H1 (cell line): ENCODE data around the gene ELOA. TPM values are rescaled to one million over a fixed set of nuclear protein-coding genes. Genes with fewer than 3 reads are reported as not detected.

Experiments
- CTCF ChIA-PET: fragments of 300-600 bp; sonication (Branson Sonifier 250); formaldehyde crosslinking; loops from one replicate; lab custom pipeline; 2021; ENCODE audit not compliant: partially characterized antibody; lab: Charles Lee
- POLR2A ChIA-PET: fragments of 300-600 bp; sonication (Branson Sonifier 250); formaldehyde crosslinking; loops from one replicate; lab custom pipeline; 2021; ENCODE audit warnings: inconsistent platforms; ENCODE audit not compliant: partially characterized antibody; lab: Charles Lee
- DNase-seq, 2 experiments: peaks; one replicate each; pipeline versions ENCODE4 v3.0.0 to v3.0.0-alpha.2; 2010 to 2022; ENCODE audit warnings: low spot score in 2 of 2, low read depth in 1 of 2, mixed read lengths in 1 of 2
- FAIRE-seq: peaks from 2 replicates; lab custom pipeline; 2011; peaks lifted over from hg19 to GRCh38; lab: Jason Lieb, UNC
- H2AFZ ChIP-seq: 2 replicates; pipeline ENCODE4 v1.8.1; 2012; ENCODE audit warnings: low read length, inconsistent platforms
- H2AK5ac ChIP-seq: 2 replicates; pipeline ENCODE4 v1.6.1; 2013; ENCODE audit warnings: low read depth, low read length
- H2BK120ac ChIP-seq: replicated peaks from 2 replicates; pipeline ENCODE3; 2013; ENCODE audit warnings: low read depth, low read length, inconsistent platforms
- H2BK12ac ChIP-seq: 2 replicates; pipeline ENCODE4 v1.6.1; 2013; ENCODE audit warnings: low read depth, low read length
- H2BK15ac ChIP-seq: 2 replicates; pipeline ENCODE4 v1.6.1; 2013; ENCODE audit warnings: low read length
- H2BK20ac ChIP-seq: 2 replicates; pipeline ENCODE4 v1.6.1; 2013; ENCODE audit warnings: low read length
- H2BK5ac ChIP-seq: 2 replicates; pipeline ENCODE4 v1.6.1; 2013; ENCODE audit warnings: low read depth, low read length
- H3K14ac ChIP-seq: 2 replicates; pipeline ENCODE4 v1.6.1; 2013; ENCODE audit warnings: inconsistent platforms; ENCODE audit not compliant: insufficient read length
- H3K18ac ChIP-seq: 2 replicates; pipeline ENCODE4 v1.6.1; 2013; ENCODE audit warnings: low read length; ENCODE audit errors: extremely low read depth
- H3K23ac ChIP-seq: 2 replicates; pipeline ENCODE4 v1.6.1; 2013; ENCODE audit warnings: inconsistent platforms; ENCODE audit not compliant: insufficient read length
- H3K23me2 ChIP-seq: 2 replicates; pipeline ENCODE4 v1.6.1; 2013; ENCODE audit warnings: low read depth, low read length
- H3K27ac ChIP-seq: 2 replicates; pipeline ENCODE4 v1.6.1; 2011; ENCODE audit warnings: low read depth, low read length, inconsistent platforms
- H3K27me3 ChIP-seq, 4 experiments: replicated peaks in 1 of 4; 1 replicate in 1 of 4; 2 replicates in 3 of 4; pipeline versions ENCODE4 v1.6.1 to v1.8.1; 2011 to 2013; ENCODE audit warnings: low read length in 3 of 4, mild to moderate bottlenecking in 3 of 4, inconsistent platforms in 2 of 4, mixed read lengths in 2 of 4, moderate library complexity in 1 of 4; ENCODE audit not compliant: control insufficient read depth in 3 of 4, insufficient read depth in 3 of 4; ENCODE audit errors: extremely low read depth in 1 of 4
- H3K36me3 ChIP-seq, 4 experiments: 2 replicates each; pipeline versions ENCODE4 v1.6.1 to v1.8.1; 2011 to 2013; ENCODE audit warnings: mild to moderate bottlenecking in 4 of 4, low read length in 3 of 4, moderate library complexity in 2 of 4, control low read depth in 1 of 4, inconsistent platforms in 1 of 4; ENCODE audit not compliant: insufficient read depth in 4 of 4, control insufficient read depth in 2 of 4
- H3K4ac ChIP-seq: replicated peaks from 2 replicates; pipeline ENCODE3; 2013; ENCODE audit warnings: low read length, low read depth, mixed read lengths, inconsistent platforms; ENCODE audit not compliant: insufficient read length
- H3K4me1 ChIP-seq, 4 experiments: replicated peaks in 1 of 4; 1 replicate in 1 of 4; 2 replicates in 3 of 4; pipeline versions ENCODE4 v1.6.1 to v1.8.1; 2011 to 2013; ENCODE audit warnings: low read length in 3 of 4, inconsistent platforms in 2 of 4, mixed read lengths in 1 of 4; ENCODE audit not compliant: insufficient read depth in 4 of 4, control insufficient read depth in 3 of 4
- H3K4me2 ChIP-seq, 2 experiments: 2 replicates each; pipeline versions ENCODE4 v1.6.1 to v1.8.1; 2011 to 2013; ENCODE audit warnings: low read depth in 2 of 2, low read length in 2 of 2, control low read depth in 1 of 2, inconsistent platforms in 1 of 2, mild to moderate bottlenecking in 1 of 2; ENCODE audit not compliant: insufficient read depth in 1 of 2
- H3K4me3 ChIP-seq, 4 experiments: fragments of 200-600, 300-600 bp in 1 of 4; sonication (generic), shearing (Covaris generic), sonication (Bioruptor Twin) in 1 of 4; 2 replicates each; pipeline versions ENCODE4 v1.5.1 to v1.8.1; 2011 to 2016; ENCODE audit warnings: low read length in 4 of 4, low read depth in 3 of 4, control low read depth in 2 of 4, inconsistent platforms in 2 of 4, mild to moderate bottlenecking in 2 of 4, mixed read lengths in 1 of 4, moderate library complexity in 1 of 4; ENCODE audit not compliant: insufficient read depth in 2 of 4; ENCODE audit errors: extremely low read depth in 1 of 4
- H3K56ac ChIP-seq: replicated peaks from 2 replicates; pipeline ENCODE3; 2013; ENCODE audit warnings: low read depth, mild to moderate bottlenecking, mixed read lengths, low read length, inconsistent platforms; ENCODE audit not compliant: insufficient read length
- H3K79me1 ChIP-seq: 2 replicates; pipeline ENCODE4 v1.6.1; 2013; ENCODE audit warnings: low read depth, low read length, control low read depth
- H3K79me2 ChIP-seq, 2 experiments: 2 replicates each; pipeline versions ENCODE4 v1.6.1 to v1.8.1; 2012 to 2013; ENCODE audit warnings: low read length in 2 of 2, mild to moderate bottlenecking in 2 of 2, inconsistent platforms in 1 of 2; ENCODE audit not compliant: insufficient read depth in 2 of 2, control insufficient read depth in 1 of 2
- H3K9ac ChIP-seq, 4 experiments: replicated peaks in 1 of 4; 1 replicate in 1 of 4; 2 replicates in 3 of 4; pipeline versions ENCODE4 v1.6.1 to v1.8.1; 2011 to 2013; ENCODE audit warnings: low read depth in 3 of 4, low read length in 3 of 4, control low read depth in 2 of 4, mild to moderate bottlenecking in 2 of 4, moderate library complexity in 2 of 4, inconsistent platforms in 1 of 4; ENCODE audit errors: extremely low read depth in 1 of 4
- H3K9me3 ChIP-seq, 2 experiments: 2 replicates each; pipeline versions ENCODE4 v1.6.1 to v1.8.1; 2012 to 2013; ENCODE audit warnings: mild to moderate bottlenecking in 2 of 2, moderate library complexity in 2 of 2, control low read depth in 1 of 2, inconsistent platforms in 1 of 2, low read depth in 1 of 2, low read length in 1 of 2, mixed read lengths in 1 of 2; ENCODE audit not compliant: insufficient read depth in 2 of 2
- H4K20me1 ChIP-seq, 2 experiments: replicated peaks in 1 of 2; 2 replicates each; pipeline versions ENCODE3 to v1.8.1; 2011 to 2013; ENCODE audit warnings: inconsistent platforms in 2 of 2, low read length in 2 of 2, mild to moderate bottlenecking in 1 of 2; ENCODE audit not compliant: insufficient read depth in 2 of 2, control insufficient read depth in 1 of 2
- H4K5ac ChIP-seq: 2 replicates; pipeline ENCODE4 v1.6.1; 2013; ENCODE audit warnings: low read length, low read depth, mixed read lengths, inconsistent platforms; ENCODE audit not compliant: insufficient read length
- H4K8ac ChIP-seq: 2 replicates; pipeline ENCODE4 v1.8.0; 2013; ENCODE audit warnings: mild to moderate bottlenecking, moderate library complexity, low read length, inconsistent platforms; ENCODE audit not compliant: insufficient read depth; ENCODE audit errors: extremely low read depth
- H4K91ac ChIP-seq: replicated peaks from 2 replicates; pipeline ENCODE3; 2013; ENCODE audit warnings: low read length, mixed read lengths, inconsistent platforms; ENCODE audit not compliant: insufficient read length
- BACH1 ChIP-seq: IDR thresholded peaks from 2 replicates; pipeline ENCODE4 v1.6.1; 2012; ENCODE audit warnings: low read length, improper control_type of control experiment
- BRCA1 ChIP-seq: IDR thresholded peaks from 2 replicates; pipeline ENCODE4 v1.6.1; 2012; ENCODE audit warnings: low read depth, low read length, improper control_type of control experiment
- CTCF ChIP-seq, 3 experiments: IDR thresholded peaks; 1 replicate in 2 of 3; 2 replicates in 1 of 3; pipeline versions ENCODE4 v1.5.1 to v1.6.1; 2011; ENCODE audit warnings: low read length in 3 of 3, mild to moderate bottlenecking in 3 of 3, inconsistent platforms in 2 of 3, low read depth in 1 of 3, moderate library complexity in 1 of 3; ENCODE audit not compliant: insufficient read depth in 1 of 3; ENCODE audit errors: control extremely low read depth in 1 of 3
- E2F6 ChIP-seq: IDR thresholded peaks from 2 replicates; pipeline ENCODE4 v1.6.1; 2012; ENCODE audit warnings: inconsistent platforms
- MAX ChIP-seq: IDR thresholded peaks from 2 replicates; pipeline ENCODE4 v1.6.1; 2012; ENCODE audit warnings: inconsistent platforms
- RAD21 ChIP-seq, 2 experiments: IDR thresholded peaks in 1 of 2; conservative IDR thresholded peaks in 1 of 2; 2 replicates each; pipeline ENCODE4 v1.6.1; 2011; ENCODE audit warnings: low read depth in 2 of 2, low read length in 2 of 2, improper control_type of control experiment in 1 of 2, inconsistent platforms in 1 of 2, mild to moderate bottlenecking in 1 of 2, moderate library complexity in 1 of 2
- SRF ChIP-seq: IDR thresholded peaks from 2 replicates; pipeline ENCODE4 v1.6.1; 2011; ENCODE audit warnings: mild to moderate bottlenecking, low read depth, low read length, moderate library complexity
- TCF12 ChIP-seq: IDR thresholded peaks from 2 replicates; pipeline ENCODE4 v1.6.1; 2011; ENCODE audit warnings: low read depth, mild to moderate bottlenecking, low read length
- WGBS, 2 experiments: shearing (Covaris generic) in 1 of 2; methylation state at CpG; one replicate each; pipeline versions ENCODE4 v1.1.6 to v1.1.7; 2013 to 2015; ENCODE audit warnings: low lambda C conversion rate in 2 of 2, mixed read lengths in 2 of 2, inconsistent platforms in 1 of 2, low coverage in 1 of 2, missing lambda C conversion rate in 1 of 2; ENCODE audit not compliant: insufficient replicate concordance in 2 of 2, insufficient coverage in 1 of 2, insufficient read length in 1 of 2; ENCODE audit errors: extremely low coverage in 1 of 2, missing lambda C conversion rate in 1 of 2; 5-methylcytosine and 5-hydroxymethylcytosine counted together
- polyA plus RNA-seq, 7 experiments: library from polyadenylated mRNA; depleted of rRNA in 3 of 7; stranded (reverse) in 5 of 7; unstranded in 2 of 7; fragments of >200 nt in 5 of 7; fragments of 200-250 nt in 2 of 7; gene quantifications; 1 replicate in 5 of 7; 2 replicates in 1 of 7; 4 replicates in 1 of 7; pipeline versions ENCODE4 v1.2.1 to v1.2.3, GENCODE V29; 2011 to 2013; ENCODE audit warnings: missing spikeins in 2 of 7, mixed read lengths in 2 of 7
- total RNA-seq: library from RNA; stranded (reverse); fragmentation: NEBNext Ultra II Directional; extraction: Animal tissue kit (Norgen Biotek cat#: 25700); gene quantifications from 2 replicates; pipeline ENCODE4 v1.2.1, GENCODE V29; 2021

ELOA gene
- total and polyA plus RNA-seq, 2 of the 8 experiments (the other 6 are each of a cell fraction or from before 2014, with no cell fraction given), result 15.7 to 61.1 TPM

GRCh38 chr1:23751050-23751814, 8.0 kb downstream of the ELOA start:
- no peak overlapping the region for H3K9ac ChIP-seq
- no peak overlapping the region for H3K14ac ChIP-seq
- H3K18ac ChIP-seq, result no peak overlapping the region
- WGBS, 2 experiments, result 85% methylated on average over 11 of the region's 11 CpGs; no CpG with 5 or more reads in 1 of the 2 experiments
- H2BK120ac ChIP-seq, result no peak overlapping the region
- no peak overlapping the region for H2AK5ac ChIP-seq
- H3K4me3 ChIP-seq, result no peak overlapping the region
- peaks cover 32 to 68% (median 59%) of the 10 kb centered on the region in 4 experiments for H3K36me3 ChIP-seq
- H3K4me2 ChIP-seq, result no peak overlapping the region
- no peak overlapping the region for H3K4ac ChIP-seq
- no peak overlapping the region for H2BK20ac ChIP-seq
- H3K23ac ChIP-seq, result no peak overlapping the region
- H3K23me2 ChIP-seq, result no peaks in the 10 kb centered on the region
- H4K5ac ChIP-seq, result no peak overlapping the region
- no peak overlapping the region for H4K8ac ChIP-seq
- peaks cover 12 to 21% of the 10 kb centered on the region in 2 experiments for H4K20me1 ChIP-seq
- ChIA-PET CTCF (interaction anchor here (0.6 to 1.4 kb wide), 7 partner anchors 10 to 254 kb away, joined by 3 to 4 read pairs (median 3); partner anchors contain the start of gene RPL11), POLR2A (interaction anchor here (1.1 to 1.2 kb wide), 2 partner anchors 10 to 20 kb away, joined by 3 read pairs; no protein-coding TSS in a partner anchor)
- H3K4me1 ChIP-seq, result no peaks in the 10 kb centered on the region
- H3K9me3 ChIP-seq, result no peaks in the 10 kb centered on the region
- H2BK12ac ChIP-seq, result no peak overlapping the region
- no peak overlapping the region for H2AFZ ChIP-seq
- no peak overlapping the region for H2BK5ac ChIP-seq
- peaks cover 5 to 31% of the 10 kb centered on the region in 2 experiments for H3K79me2 ChIP-seq
- no peak overlapping the region for H3K27ac ChIP-seq
- H3K27me3 ChIP-seq, result no peaks in the 10 kb centered on the region
- no peak for FAIRE-seq
- H2BK15ac ChIP-seq, result no peak overlapping the region
- peaks cover 3% of the 10 kb centered on the region; the same call in 1 of the 2 replicates for H3K79me1 ChIP-seq
- no peak overlapping the region for H4K91ac ChIP-seq
- H3K56ac ChIP-seq, result no peak overlapping the region
- DNase-seq, result peak; percentile 9 to 58
- TF ChIP-seq E2F6 (no peak), SRF (no peak), CTCF (IDR thresholded peaks at IDR 0.05; ENCODE audit: control extremely low read depth in 1 of 3, insufficient read depth in 1 of 3, low read depth in 1 of 3, low read length in 3 of 3) (peak; percentile 71 to 85 (median 71)), MAX (no peak), RAD21 (IDR thresholded peaks at IDR 0.05 in 1 of 2, conservative IDR thresholded peaks at IDR 0.05 in 1 of 2; ENCODE audit: low read depth in 2 of 2, low read length in 2 of 2) (peak; percentile 72 to 79), TCF12 (no peak), BACH1 (no peak), BRCA1 (no peak)
